ENCODE results near the gene TNFRSF14. TPM values are rescaled to one million over a fixed set of nuclear protein-coding genes. Genes with fewer than 3 reads are reported as not detected.
A peak's percentile ranks its signal among the peaks of the same experiment; 100 is the strongest.

Gene TNFRSF14
- total and polyA plus RNA-seq, 9 of the 15 experiments (the other 6 are each of a cell fraction or from before 2014, with no cell fraction given) = 0.11 to 2.3 (median 0.68) TPM; not detected in 2

DNA sequence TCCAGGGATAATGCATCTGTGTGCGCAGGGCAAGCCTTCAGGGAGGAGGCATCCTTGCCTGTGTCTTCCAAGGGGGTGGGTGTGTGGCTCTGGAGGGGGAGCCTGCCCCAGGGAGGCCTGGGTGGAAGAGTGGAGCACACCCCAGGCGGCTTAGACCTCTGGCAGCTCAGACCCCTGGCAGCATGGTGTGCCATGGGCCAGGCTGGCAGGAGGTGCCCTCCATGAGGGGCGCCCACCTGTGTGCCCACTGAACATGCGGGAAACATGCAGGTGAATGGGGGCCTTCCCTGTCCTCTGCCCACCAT, 28.7 kb upstream of the TNFRSF14 start:
- Histone ChIP-seq H3K4me2 (ENCODE audit: insufficient read depth, low read length) (no peak overlapping the region), H3K36me3 (ENCODE audit: control insufficient read depth, insufficient read depth, low read length) (peaks cover 26% of the 10 kb centered on the region), H3K4me3 (no peak overlapping the region), H4K20me1 (replicated peaks; ENCODE audit: control insufficient read depth, insufficient read depth, low read length) (peaks cover 39% of the 10 kb centered on the region), H3K9ac (ENCODE audit: insufficient read depth in 1 of 2, low read depth in 2 of 2, low read length in 2 of 2) (peak overlapping the region in 1 of 2 experiments; percentile 65; a peak in 1 of 4 replicates), H2AFZ (ENCODE audit: low read depth, low read length) (no peak overlapping the region), H3K27me3 (ENCODE audit: control insufficient read depth in 2 of 2, insufficient read depth in 2 of 2, low read length in 2 of 2) (peaks cover 29 to 34% of the 10 kb centered on the region in 2 experiments; a peak in 4 of 5 replicates), H3K4me1 (replicated peaks in 1 of 2; ENCODE audit: control insufficient read depth in 2 of 2, insufficient read depth in 2 of 2, low read length in 2 of 2) (peaks cover 24 to 88% of the 10 kb centered on the region in 2 experiments; a peak in 4 of 5 replicates), H3K27ac (ENCODE audit: extremely low read depth, low read depth, low read length) (no peak overlapping the region), H3K79me2 (ENCODE audit: control insufficient read depth, insufficient read depth, low read length) (peaks cover 36% of the 10 kb centered on the region), H3K9me1 (ENCODE audit: control insufficient read depth, insufficient read depth, low read length) (peaks cover 16% of the 10 kb centered on the region), H3K9me3 (replicated peaks; ENCODE audit: control insufficient read depth, insufficient read depth, low read depth, low read length) (no peaks in the 10 kb centered on the region)
- POLR2A ChIA-PET = interaction anchor here (0.5 kb wide), 1 partner anchor 20 kb away, joined by 3 read pairs; no protein-coding TSS in a partner anchor
- BruUV-seq (replicated peaks) = no TSS peak
- no peak for ATAC-seq
- WGBS (ENCODE audit: insufficient coverage, low coverage, missing lambda C conversion rate) = 61% methylated on average over 4 of the region's 4 CpGs
- in situ Hi-C loops (cut with MboI) = loop anchor here (25.0 kb wide), 1 partner anchor 340 kb away; the partner anchor contains the start of gene FAAP20
- TF ChIP-seq STAT5B (CRISPR knock-in tag; IDR thresholded peaks at IDR 0.05) (no peak), ZBTB8A (IDR thresholded peaks at IDR 0.05; ENCODE audit: partially characterized antibody) (no peak), KDM1A (IDR thresholded peaks at IDR 0.05) (no peak), CBX2 (IDR thresholded peaks at IDR 0.05; ENCODE audit: insufficient read depth, low read length, poor library complexity, severe bottlenecking) (no peak), THRAP3 (IDR thresholded peaks at IDR 0.05; ENCODE audit: borderline replicate concordance) (no peak), NR2F6 (CRISPR knock-in tag; IDR thresholded peaks at IDR 0.05) (no peak), ARHGAP35 (IDR thresholded peaks at IDR 0.05; ENCODE audit: partially characterized antibody) (no peak)
- TF ChIP-seq, protein P1, sequence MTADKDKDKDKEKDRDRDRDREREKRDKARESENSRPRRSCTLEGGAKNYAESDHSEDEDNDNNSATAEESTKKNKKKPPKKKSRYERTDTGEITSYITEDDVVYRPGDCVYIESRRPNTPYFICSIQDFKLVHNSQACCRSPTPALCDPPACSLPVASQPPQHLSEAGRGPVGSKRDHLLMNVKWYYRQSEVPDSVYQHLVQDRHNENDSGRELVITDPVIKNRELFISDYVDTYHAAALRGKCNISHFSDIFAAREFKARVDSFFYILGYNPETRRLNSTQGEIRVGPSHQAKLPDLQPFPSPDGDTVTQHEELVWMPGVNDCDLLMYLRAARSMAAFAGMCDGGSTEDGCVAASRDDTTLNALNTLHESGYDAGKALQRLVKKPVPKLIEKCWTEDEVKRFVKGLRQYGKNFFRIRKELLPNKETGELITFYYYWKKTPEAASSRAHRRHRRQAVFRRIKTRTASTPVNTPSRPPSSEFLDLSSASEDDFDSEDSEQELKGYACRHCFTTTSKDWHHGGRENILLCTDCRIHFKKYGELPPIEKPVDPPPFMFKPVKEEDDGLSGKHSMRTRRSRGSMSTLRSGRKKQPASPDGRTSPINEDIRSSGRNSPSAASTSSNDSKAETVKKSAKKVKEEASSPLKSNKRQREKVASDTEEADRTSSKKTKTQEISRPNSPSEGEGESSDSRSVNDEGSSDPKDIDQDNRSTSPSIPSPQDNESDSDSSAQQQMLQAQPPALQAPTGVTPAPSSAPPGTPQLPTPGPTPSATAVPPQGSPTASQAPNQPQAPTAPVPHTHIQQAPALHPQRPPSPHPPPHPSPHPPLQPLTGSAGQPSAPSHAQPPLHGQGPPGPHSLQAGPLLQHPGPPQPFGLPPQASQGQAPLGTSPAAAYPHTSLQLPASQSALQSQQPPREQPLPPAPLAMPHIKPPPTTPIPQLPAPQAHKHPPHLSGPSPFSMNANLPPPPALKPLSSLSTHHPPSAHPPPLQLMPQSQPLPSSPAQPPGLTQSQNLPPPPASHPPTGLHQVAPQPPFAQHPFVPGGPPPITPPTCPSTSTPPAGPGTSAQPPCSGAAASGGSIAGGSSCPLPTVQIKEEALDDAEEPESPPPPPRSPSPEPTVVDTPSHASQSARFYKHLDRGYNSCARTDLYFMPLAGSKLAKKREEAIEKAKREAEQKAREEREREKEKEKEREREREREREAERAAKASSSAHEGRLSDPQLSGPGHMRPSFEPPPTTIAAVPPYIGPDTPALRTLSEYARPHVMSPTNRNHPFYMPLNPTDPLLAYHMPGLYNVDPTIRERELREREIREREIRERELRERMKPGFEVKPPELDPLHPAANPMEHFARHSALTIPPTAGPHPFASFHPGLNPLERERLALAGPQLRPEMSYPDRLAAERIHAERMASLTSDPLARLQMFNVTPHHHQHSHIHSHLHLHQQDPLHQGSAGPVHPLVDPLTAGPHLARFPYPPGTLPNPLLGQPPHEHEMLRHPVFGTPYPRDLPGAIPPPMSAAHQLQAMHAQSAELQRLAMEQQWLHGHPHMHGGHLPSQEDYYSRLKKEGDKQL (CRISPR knock-in tag; IDR thresholded peaks at IDR 0.05; ENCODE audit: borderline replicate concordance) = no peak
- TF ChIP-seq, protein P2, sequence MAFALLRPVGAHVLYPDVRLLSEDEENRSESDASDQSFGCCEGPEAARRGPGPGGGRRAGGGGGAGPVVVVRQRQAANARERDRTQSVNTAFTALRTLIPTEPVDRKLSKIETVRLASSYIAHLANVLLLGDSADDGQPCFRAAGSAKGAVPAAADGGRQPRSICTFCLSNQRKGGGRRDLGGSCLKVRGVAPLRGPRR (CRISPR knock-in tag; IDR thresholded peaks at IDR 0.05) = no peak
- TF ChIP-seq, protein P3, sequence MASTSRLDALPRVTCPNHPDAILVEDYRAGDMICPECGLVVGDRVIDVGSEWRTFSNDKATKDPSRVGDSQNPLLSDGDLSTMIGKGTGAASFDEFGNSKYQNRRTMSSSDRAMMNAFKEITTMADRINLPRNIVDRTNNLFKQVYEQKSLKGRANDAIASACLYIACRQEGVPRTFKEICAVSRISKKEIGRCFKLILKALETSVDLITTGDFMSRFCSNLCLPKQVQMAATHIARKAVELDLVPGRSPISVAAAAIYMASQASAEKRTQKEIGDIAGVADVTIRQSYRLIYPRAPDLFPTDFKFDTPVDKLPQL (IDR thresholded peaks at IDR 0.05; ENCODE audit: extremely low read depth, insufficient read length) = no peak
- DNase-seq (ENCODE audit: extremely low read depth in 1 of 4, low spot score in 3 of 4) = no peak
- CTCF ChIA-PET (ENCODE audit: low intra/inter-chr PET ratio) = no interaction called here
- intact Hi-C loops (cut with micrococcal nuclease) = no loop called here
- no peak for FAIRE-seq
